Hypothalamus (tissue), 51 donors: ENCODE data around the gene EXOC4.
"Not testable (repeated sequence)": the region's sequence is repeated elsewhere in the genome, so short reads cannot be mapped to it uniquely, and the experiment has no call there.

Experiments
- DNase-seq, 51 donors: peaks; one replicate each; lab custom pipeline; 2025; lab: John Stamatoyannopoulos, UW

EXOC4 gene

GRCh38 chr7:134075799-134076198, 822.9 kb downstream of the EXOC4 start:
- no peak for DNase-seq

- not testable (repeated sequence) for DNase-seq
Measured at GRCh38 chr7:134077560-134077959, 824.7 kb downstream of the EXOC4 start.

GRCh38 chr7:134078991-134079390, 826.1 kb downstream of the EXOC4 start:
- DNase-seq: no peak

- no peak for DNase-seq
Measured at GRCh38 chr7:134081695-134082094, 828.8 kb downstream of the EXOC4 start.

- peak in 1 of 51 donors; percentile 1 for DNase-seq
Measured at GRCh38 chr7:134083766-134084487, 831.0 kb downstream of the EXOC4 start.

GRCh38 chr7:134084488-134085144, 831.7 kb downstream of the EXOC4 start:
- no peak for DNase-seq

GRCh38 chr7:134085311-134085710, 832.4 kb downstream of the EXOC4 start:
- peak in 1 of 51 donors; percentile 27 for DNase-seq

- DNase-seq: no peak
Measured at GRCh38 chr7:134086998-134087735, 834.3 kb downstream of the EXOC4 start.

GRCh38 chr7:134088199-134088598, 835.3 kb downstream of the EXOC4 start:
- no peak for DNase-seq

GRCh38 chr7:134089446-134089845, 836.6 kb downstream of the EXOC4 start:
- DNase-seq: no peak

- no peak for DNase-seq
Measured at GRCh38 chr7:134098072-134098471, 845.2 kb downstream of the EXOC4 start.

- no peak for DNase-seq
Measured at GRCh38 chr7:134101716-134102115, 848.8 kb downstream of the EXOC4 start.

- no peak for DNase-seq
Measured at GRCh38 chr7:134104166-134104565, 851.3 kb downstream of the EXOC4 start.

- DNase-seq: no peak
Measured at GRCh38 chr7:134105841-134106240, 853.0 kb downstream of the EXOC4 start.

- no peak for DNase-seq
Measured at GRCh38 chr7:134108802-134109201, 855.9 kb downstream of the EXOC4 start.

- DNase-seq: no peak
Measured at GRCh38 chr7:134113655-134114054, 860.8 kb downstream of the EXOC4 start.

- DNase-seq: no peak
Measured at GRCh38 chr7:134114992-134115391, 862.1 kb downstream of the EXOC4 start.
